Melanocyte of skin (primary cell): ENCODE results near the gene TMEM184B. TPM values are rescaled to one million over a fixed set of nuclear protein-coding genes. Genes with fewer than 3 reads are reported as not detected.

Experiments used
- small RNA-seq, 2 donors: library from RNA; depleted of rRNA; stranded (forward); fragments of <200 nt; gene quantifications; one replicate each; pipeline ENCODE3, GENCODE V24; 2012
- total RNA-seq, 2 donors: library from RNA; depleted of rRNA; stranded (reverse); fragments of >200 nt; gene quantifications; 2 replicates each; pipeline ENCODE4 v1.2.3, GENCODE V29; 2012

The TMEM184B gene
- 10 to 100 TPM; 37.3 to 59.9 TPM for total RNA-seq

GRCh38 chr22:38272373-38273134 is at the start of gene TMEM184B:
Gene TMEM184B, minus strand, starts transcription at chr22:38273010. Its CDS starts 25,049 bp downstream, at chr22:38247961.

GRCh38 chr22:38317122-38317994 is 44.5 kb upstream of the TMEM184B start, which contains the start of gene CSNK1E:
Gene CSNK1E, minus strand, starts transcription at chr22:38317433. Its CDS starts 3,276 bp downstream, at chr22:38314157.

GRCh38 chr22:38201711-38202436 is 70.9 kb downstream of the TMEM184B start, which contains the start of gene MAFF:
Gene MAFF, plus strand, starts transcription at chr22:38201994. Its CDS starts 11,860 bp downstream, at chr22:38213854.

GRCh38 chr22:38181453-38182200 is 91.2 kb downstream of the TMEM184B start, which contains the start of gene PLA2G6:
Gene PLA2G6, minus strand, starts transcription at chr22:38181830. Its CDS starts 12,404 bp downstream, at chr22:38169426.

Small RNA genes lying within 50 kb of the gene (small RNA-seq; reads per million reads assigned to genes)
- gene RF00017 (0 reads per million in 2 donors), gene RN7SL704P (0 to 0.04 reads per million in 2 donors)

Other genes with a start within 250 kb of the TMEM184B start
- gene PICK1, start 215.6 kb downstream of the TMEM184B start, total RNA-seq = 10 to 100 TPM; 21.0 to 22.0 TPM
- gene SLC16A8, start 188.8 kb downstream of the TMEM184B start, total RNA-seq = not detected
- 10 to 100 TPM in 1 of 2 donors, 1 to 10 TPM in 1; 8.9 to 28.0 TPM for gene BAIAP2L2, start 162.3 kb downstream of the TMEM184B start, total RNA-seq
- 10 to 100 TPM; 12.0 to 18.2 TPM for gene PLA2G6, start 91.2 kb downstream of the TMEM184B start, total RNA-seq
- 10 to 100 TPM in 1 of 2 donors, 1 to 10 TPM in 1; 8.6 to 23.0 TPM for gene MAFF, start 71.0 kb downstream of the TMEM184B start, total RNA-seq
- gene CSNK1E, start 44.4 kb upstream of the TMEM184B start, total RNA-seq = 100 to 1,000 TPM; 173 to 287 TPM
- not detected for gene KCNJ4, start 182.2 kb upstream of the TMEM184B start, total RNA-seq
- gene KDELR3, start 195.1 kb upstream of the TMEM184B start, total RNA-seq = 10 to 100 TPM; 22.0 to 24.3 TPM
- 100 to 1,000 TPM; 278 to 321 TPM for gene DDX17, start 233.3 kb upstream of the TMEM184B start, total RNA-seq